ENCODE data around the gene ELMO1. TPM values are rescaled to one million over a fixed set of nuclear protein-coding genes. Genes with fewer than 3 reads are reported as not detected.

Gene ELMO1
- total and polyA plus RNA-seq, 2 experiments from 2014 or later = 19.7 to 28.7 TPM

GRCh38 chr7:37018954-37019353, 429.7 kb downstream of the ELMO1 start:
- 93% methylated on average over 2 of the region's 2 CpGs for WGBS (ENCODE audit: low lambda C conversion rate, missing lambda C conversion rate)

GRCh38 chr7:37016064-37016878, 432.4 kb downstream of the ELMO1 start:
- 85% methylated on average over 10 of the region's 10 CpGs for WGBS (ENCODE audit: low lambda C conversion rate, missing lambda C conversion rate)
- H3K27me3 ChIP-seq = no peaks in the 10 kb centered on the region
- no peaks in the 10 kb centered on the region for H4K20me1 ChIP-seq (ENCODE audit: insufficient read depth, poor library complexity, severe bottlenecking)
- H3K4me3 ChIP-seq = no peak overlapping the region
- no peaks in the 10 kb centered on the region for H3K4me1 ChIP-seq (ENCODE audit: insufficient read depth)
- no peak overlapping the region for H3K27ac ChIP-seq
- no peaks in the 10 kb centered on the region for H3K36me3 ChIP-seq (replicated peaks; ENCODE audit: insufficient read depth, low read depth)
- H2AFZ ChIP-seq = no peak overlapping the region
- TF ChIP-seq EZH2 (IDR thresholded peaks at IDR 0.05; ENCODE audit: borderline replicate concordance) (no peak), EZH2phosphoT487 (IDR thresholded peaks at IDR 0.05; ENCODE audit: low read depth, severe bottlenecking, unreplicated experiment) (no peak), CTCF (IDR thresholded peaks at IDR 0.05; ENCODE audit: poor library complexity) (no peak)
- no peak overlapping the region for H3K4me2 ChIP-seq
- DNase-seq (ENCODE audit: low spot score) = no peak
- H3K9me3 ChIP-seq (ENCODE audit: low read depth) = no peaks in the 10 kb centered on the region
- no peaks in the 10 kb centered on the region for H3K79me2 ChIP-seq
- no peaks in the 10 kb centered on the region for H3K9me2 ChIP-seq (replicated peaks; ENCODE audit: insufficient read depth)

More at GRCh38 chr7:37018954-37019353, 429.7 kb downstream of the ELMO1 start:
- Histone ChIP-seq H3K4me1 (ENCODE audit: insufficient read depth) (no peaks in the 10 kb centered on the region), H3K27ac (no peak overlapping the region), H3K9me2 (replicated peaks; ENCODE audit: insufficient read depth) (no peaks in the 10 kb centered on the region), H3K79me2 (no peaks in the 10 kb centered on the region), H4K20me1 (ENCODE audit: insufficient read depth, poor library complexity, severe bottlenecking) (no peaks in the 10 kb centered on the region), H2AFZ (no peak overlapping the region), H3K9me3 (ENCODE audit: low read depth) (no peaks in the 10 kb centered on the region), H3K27me3 (no peaks in the 10 kb centered on the region), H3K36me3 (replicated peaks; ENCODE audit: insufficient read depth, low read depth) (no peaks in the 10 kb centered on the region), H3K4me2 (no peak overlapping the region), H3K4me3 (no peak overlapping the region)
- DNase-seq (ENCODE audit: low spot score) = no peak
- TF ChIP-seq EZH2phosphoT487 (IDR thresholded peaks at IDR 0.05; ENCODE audit: low read depth, severe bottlenecking, unreplicated experiment) (no peak), EZH2 (IDR thresholded peaks at IDR 0.05; ENCODE audit: borderline replicate concordance) (no peak), CTCF (IDR thresholded peaks at IDR 0.05; ENCODE audit: poor library complexity) (no peak)

- TF ChIP-seq CTCF (IDR thresholded peaks at IDR 0.05; ENCODE audit: poor library complexity) = no peak
- no peak for TF ChIP-seq EZH2 (IDR thresholded peaks at IDR 0.05; ENCODE audit: borderline replicate concordance)
- TF ChIP-seq EZH2phosphoT487 (IDR thresholded peaks at IDR 0.05; ENCODE audit: low read depth, severe bottlenecking, unreplicated experiment) = no peak
Measured at GRCh38 chr7:37015353-37016034, 433.2 kb downstream of the ELMO1 start.

More at GRCh38 chr7:37015353-37016034, 433.2 kb downstream of the ELMO1 start:
- no peak overlapping the region for H2AFZ ChIP-seq
- 96% methylated on average over 12 of the region's 12 CpGs for WGBS (ENCODE audit: low lambda C conversion rate, missing lambda C conversion rate)
- no peaks in the 10 kb centered on the region for H3K27me3 ChIP-seq
- H3K4me2 ChIP-seq = no peak overlapping the region
- no peaks in the 10 kb centered on the region for H3K79me2 ChIP-seq
- H3K27ac ChIP-seq = no peak overlapping the region
- H3K4me1 ChIP-seq (ENCODE audit: insufficient read depth) = no peaks in the 10 kb centered on the region
- DNase-seq (ENCODE audit: low spot score) = no peak
- no peaks in the 10 kb centered on the region for H3K9me3 ChIP-seq (ENCODE audit: low read depth)
- H3K9me2 ChIP-seq (replicated peaks; ENCODE audit: insufficient read depth) = no peaks in the 10 kb centered on the region
- H3K4me3 ChIP-seq = no peak overlapping the region
- H3K36me3 ChIP-seq (replicated peaks; ENCODE audit: insufficient read depth, low read depth) = no peaks in the 10 kb centered on the region
- no peaks in the 10 kb centered on the region for H4K20me1 ChIP-seq (ENCODE audit: insufficient read depth, poor library complexity, severe bottlenecking)

Measured in hepatocyte (in vitro differentiated cells).